Smooth muscle cell of the brain vasculature (primary cell): ENCODE measurements around the gene CRX.
"Not testable (repeated sequence)": the region's sequence is repeated elsewhere in the genome, so short reads cannot be mapped to it uniquely, and the experiment has no call there.

Source experiments
- DNase-seq: peaks from one replicate; pipeline ENCODE4 v3.0.0-alpha.2; 2012; ENCODE audit warnings: low read depth, low spot score

CRX gene

GRCh38 chr19:47803671-47804070 lies 18.1 kb upstream of the CRX start:
- not testable (repeated sequence) for DNase-seq

DNA sequence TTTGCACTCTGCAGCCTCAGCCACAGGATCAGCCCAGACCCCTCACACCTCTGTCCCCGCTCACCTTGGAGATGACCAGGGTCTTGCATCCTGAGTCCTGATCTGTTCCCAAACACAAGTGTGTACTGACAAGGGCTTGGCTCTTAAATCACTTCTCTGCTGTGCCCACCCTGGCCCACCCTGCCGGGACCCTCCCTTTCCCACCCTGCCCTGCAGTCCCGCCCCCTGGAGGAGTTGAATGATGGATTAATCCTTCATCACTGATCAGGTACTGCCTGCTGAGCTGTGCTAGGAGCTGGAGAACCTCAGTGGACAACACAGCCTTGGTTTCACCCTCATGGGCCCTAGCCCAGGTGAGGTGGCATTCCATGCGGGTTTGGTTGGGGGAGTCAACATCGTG lies 17.3 kb upstream of the CRX start, which contains the start of gene TPRX1:
TPRX1 (minus strand) TSS at position 101 of the 400 bp plus-strand sequence; CDS start at position 89, 12 bp downstream.
- not testable (repeated sequence) for DNase-seq

GRCh38 chr19:47805313-47805712 lies 16.4 kb upstream of the CRX start:
- no peak for DNase-seq

- no peak for DNase-seq
These were observed 15.3 kb upstream of the CRX start for GRCh38 chr19:47806435-47806834.

- peak; percentile 2 for DNase-seq
These were observed 8.3 kb upstream of the CRX start for GRCh38 chr19:47813304-47813994.

- no peak for DNase-seq
These were observed 7.8 kb upstream of the CRX start for GRCh38 chr19:47813995-47814328.

- DNase-seq: not testable (repeated sequence)
These were observed 5.5 kb upstream of the CRX start for GRCh38 chr19:47816270-47816669.

DNA sequence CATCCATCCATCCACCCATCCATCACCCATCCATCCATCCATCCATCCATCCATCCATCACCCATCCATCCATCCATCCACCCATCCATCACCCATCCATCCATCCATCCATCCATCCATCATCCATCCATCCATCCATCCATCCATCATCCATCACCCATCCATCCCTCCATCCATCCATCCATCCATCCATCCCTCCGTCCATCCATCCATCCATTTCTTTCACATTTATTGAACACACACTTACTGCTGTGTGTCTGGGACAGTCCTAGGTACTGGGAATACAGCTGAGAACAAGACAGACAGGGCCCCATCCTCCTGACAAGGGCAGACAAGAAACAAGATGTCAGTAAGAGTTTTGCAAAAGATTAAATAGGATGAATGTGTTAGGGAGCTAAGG lies 3.5 kb upstream of the CRX start:
- not testable (repeated sequence) for DNase-seq

GRCh38 chr19:47819858-47820257 lies 1.9 kb upstream of the CRX start:
- no peak for DNase-seq

- no peak for DNase-seq
These were observed 1.3 kb upstream of the CRX start for GRCh38 chr19:47820410-47820809.

GRCh38 chr19:47824396-47824795 lies 2.7 kb downstream of the CRX start:
- no peak for DNase-seq

GRCh38 chr19:47826800-47827199 lies 5.1 kb downstream of the CRX start:
- no peak for DNase-seq

DNA sequence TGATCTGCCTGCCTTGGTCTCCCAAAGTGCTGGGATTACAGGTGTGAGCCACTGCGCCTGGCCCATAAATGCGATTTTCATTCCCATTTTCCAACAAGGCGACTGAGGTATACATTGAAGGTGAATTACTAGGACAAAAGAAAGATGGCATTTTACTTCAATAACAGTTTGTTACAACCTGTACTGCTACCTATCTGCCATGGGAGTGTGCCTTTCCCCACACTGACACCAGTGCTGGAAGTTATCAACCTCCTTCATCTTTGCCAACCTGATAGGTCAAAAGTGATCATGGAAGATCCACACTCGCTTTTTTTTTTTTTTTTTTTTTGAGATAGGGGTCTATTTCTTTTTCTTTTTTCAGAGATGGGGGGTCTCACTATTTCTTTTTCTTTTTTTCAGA lies 11.0 kb downstream of the CRX start:
- DNase-seq: no peak

DNA sequence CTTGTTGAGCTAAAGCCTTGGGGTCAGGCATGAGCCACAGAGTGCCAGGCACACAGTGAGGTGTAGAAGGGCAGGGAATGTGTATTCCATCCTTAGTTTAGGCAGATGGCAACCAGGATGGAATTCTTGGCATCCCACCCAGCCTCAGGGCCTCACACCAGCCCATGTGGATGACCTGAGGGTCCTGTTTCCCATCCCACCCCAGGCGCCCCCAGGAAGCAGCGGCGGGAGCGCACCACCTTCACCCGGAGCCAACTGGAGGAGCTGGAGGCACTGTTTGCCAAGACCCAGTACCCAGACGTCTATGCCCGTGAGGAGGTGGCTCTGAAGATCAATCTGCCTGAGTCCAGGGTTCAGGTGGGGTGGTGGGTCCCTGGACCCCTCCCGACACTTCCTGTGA lies 14.3 kb downstream of the CRX start:
- DNase-seq: no peak

- no peak for DNase-seq
These were observed 17.7 kb downstream of the CRX start for GRCh38 chr19:47839411-47839810.

DNA sequence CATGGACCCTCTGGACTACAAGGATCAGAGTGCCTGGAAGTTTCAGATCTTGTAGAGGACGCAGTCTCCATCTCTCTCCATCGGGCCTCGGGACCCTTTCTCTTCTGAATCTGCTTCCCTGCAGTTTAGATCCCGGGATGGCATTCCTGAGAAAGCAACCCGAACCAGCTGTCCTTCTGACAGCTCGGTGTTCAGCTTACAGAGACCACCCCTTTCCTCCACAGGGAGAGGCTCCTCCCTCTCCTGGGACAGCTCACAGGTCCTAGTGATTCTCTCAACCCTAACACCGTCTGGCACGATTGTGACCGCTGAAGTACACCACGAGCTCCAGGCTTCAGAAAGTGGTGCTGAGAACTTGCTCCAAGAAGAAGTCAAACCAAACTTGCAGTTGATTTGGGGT lies 18.2 kb downstream of the CRX start:
- no peak for DNase-seq

GRCh38 chr19:47842941-47843340 lies 21.2 kb downstream of the CRX start:
- no peak for DNase-seq

DNA sequence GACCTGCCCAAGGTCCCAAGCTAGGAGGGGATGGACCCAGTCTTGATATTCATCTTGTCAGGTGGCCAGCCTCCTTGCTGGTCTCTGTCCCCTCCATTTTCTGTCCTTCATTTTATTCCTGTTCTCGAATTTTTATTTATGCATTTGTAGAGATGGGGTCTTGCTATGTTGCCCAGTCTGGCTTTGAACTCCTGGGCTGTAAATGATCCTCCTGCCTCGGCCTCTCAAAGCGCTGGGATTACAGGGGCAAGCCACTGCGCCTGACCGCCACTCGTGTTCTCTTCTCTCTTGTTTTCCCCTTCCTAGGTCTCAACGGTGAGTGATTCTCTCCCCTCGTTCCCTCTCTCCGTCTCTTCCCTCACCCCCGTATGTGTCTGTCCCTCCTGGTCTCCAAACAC lies 26.7 kb downstream of the CRX start:
- no peak for DNase-seq

DNA sequence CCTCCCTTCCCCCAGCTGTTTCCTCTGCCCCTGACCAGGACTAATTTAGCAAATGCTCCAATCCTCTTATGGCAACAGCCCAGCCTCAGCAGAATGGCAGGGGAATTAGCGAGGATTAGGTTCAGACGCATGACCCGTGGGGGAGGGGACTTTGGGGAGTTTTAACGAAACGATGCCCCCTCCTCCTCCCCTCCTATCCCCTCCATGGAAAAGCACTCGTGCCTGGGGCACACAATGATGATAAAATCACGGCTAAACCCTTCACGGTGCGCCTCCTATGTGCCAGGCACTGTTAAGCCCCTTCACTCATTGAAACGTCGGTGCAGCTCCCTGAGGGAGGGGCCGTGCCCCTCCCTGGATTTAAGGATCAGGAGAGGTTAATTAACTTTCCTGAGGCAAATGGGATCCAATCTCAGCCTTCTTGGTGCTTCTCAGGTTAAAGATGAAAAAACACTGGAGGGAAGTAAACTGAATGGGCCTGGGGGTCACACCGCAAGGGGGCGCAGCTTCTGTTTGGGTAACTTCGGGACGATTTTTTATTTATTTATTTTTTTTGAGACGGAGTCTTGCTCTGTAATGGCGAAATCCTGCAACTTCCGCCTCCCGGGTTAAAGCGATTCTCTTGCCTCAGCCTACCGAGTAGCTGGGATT lies 27.2 kb downstream of the CRX start:
- no peak for DNase-seq

GRCh38 chr19:47853003-47853402 lies 31.3 kb downstream of the CRX start:
- no peak for DNase-seq

DNA sequence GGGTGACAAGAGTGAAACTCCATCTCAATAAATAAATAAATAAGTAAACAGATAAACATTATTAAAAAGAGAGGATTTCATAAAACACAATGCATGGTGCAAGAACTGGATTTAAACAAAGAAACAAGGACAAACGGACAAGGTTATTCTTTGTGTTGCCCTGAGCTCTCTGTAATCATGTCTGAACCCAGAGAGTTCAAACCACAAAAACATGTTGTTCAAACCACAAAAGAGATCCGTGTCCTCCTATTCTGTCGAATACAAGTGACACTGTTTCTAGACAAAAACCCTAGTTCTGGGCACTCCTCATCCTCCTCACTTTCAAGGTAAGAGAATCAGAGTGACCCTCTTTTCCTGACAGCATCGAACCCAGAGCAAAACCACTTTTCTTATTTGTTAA lies 32.7 kb downstream of the CRX start:
- no peak for DNase-seq

DNA sequence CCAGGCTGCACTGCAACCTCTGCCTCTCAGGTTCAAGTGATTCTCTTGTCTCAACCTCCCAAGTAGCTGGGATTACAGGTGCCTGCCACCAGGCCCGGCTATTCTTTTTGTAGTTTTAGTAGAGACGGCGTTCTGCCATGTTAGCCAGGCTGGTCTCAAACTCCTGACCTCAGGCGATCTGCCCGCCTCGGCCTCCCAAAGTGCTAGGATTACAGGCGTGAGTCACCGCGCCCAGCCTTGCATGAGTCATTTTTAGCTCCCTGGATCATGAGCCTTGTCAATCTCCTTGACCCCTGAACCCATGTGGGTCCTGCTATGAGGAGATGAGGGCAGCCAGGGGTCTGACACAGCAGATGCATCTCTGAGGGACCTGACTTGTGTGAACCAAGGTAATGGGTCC lies 36.5 kb downstream of the CRX start:
- DNase-seq: not testable (repeated sequence)

DNA sequence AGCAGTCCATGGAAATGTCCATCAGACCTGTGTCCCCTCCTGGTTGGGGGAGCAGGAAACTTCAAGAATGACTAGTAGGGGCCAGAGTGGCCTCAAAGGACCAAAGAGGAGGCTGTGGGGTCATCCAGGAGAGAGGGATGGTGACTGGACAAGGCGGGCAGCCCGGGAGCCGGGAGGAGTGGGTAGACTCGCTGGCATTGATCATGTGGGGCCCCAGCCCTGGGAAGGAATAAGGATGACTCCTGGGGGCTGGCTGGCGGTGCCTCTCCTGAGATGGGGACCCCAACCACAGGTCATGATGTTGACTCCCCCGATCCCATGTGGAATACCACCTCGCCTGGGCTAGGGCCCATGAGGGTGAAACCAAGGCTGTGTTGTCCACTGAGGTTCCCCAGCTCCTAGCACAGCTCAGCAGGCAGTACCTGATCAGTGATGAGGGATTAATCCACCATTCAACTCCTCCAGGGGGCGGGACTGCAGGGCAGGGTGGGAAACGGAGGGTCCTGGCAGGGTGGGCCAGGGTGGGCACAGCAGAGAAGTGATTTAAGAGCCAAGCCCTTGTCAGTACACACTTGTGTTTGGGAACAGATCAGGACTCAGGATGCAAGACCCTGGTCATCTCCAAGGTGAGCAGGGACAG lies 37.0 kb downstream of the CRX start, which contains the start of gene TPRX2:
TPRX2 (plus strand) TSS at position 590 of the 640 bp plus-strand sequence; CDS start at position 602, 12 bp downstream.
- DNase-seq: not testable (repeated sequence)
